AG08396 (cell line): Measurements from ENCODE around the gene GOLGA8H.
"Not testable (repeated sequence)": the region's sequence is repeated elsewhere in the genome, so short reads cannot be mapped to it uniquely, and the experiment has no call there.

Source experiments
- DNase-seq: peaks from one replicate; pipeline ENCODE4 v3.0.0; 2012; ENCODE audit warnings: low spot score, mixed read lengths

Gene GOLGA8H, protein sequence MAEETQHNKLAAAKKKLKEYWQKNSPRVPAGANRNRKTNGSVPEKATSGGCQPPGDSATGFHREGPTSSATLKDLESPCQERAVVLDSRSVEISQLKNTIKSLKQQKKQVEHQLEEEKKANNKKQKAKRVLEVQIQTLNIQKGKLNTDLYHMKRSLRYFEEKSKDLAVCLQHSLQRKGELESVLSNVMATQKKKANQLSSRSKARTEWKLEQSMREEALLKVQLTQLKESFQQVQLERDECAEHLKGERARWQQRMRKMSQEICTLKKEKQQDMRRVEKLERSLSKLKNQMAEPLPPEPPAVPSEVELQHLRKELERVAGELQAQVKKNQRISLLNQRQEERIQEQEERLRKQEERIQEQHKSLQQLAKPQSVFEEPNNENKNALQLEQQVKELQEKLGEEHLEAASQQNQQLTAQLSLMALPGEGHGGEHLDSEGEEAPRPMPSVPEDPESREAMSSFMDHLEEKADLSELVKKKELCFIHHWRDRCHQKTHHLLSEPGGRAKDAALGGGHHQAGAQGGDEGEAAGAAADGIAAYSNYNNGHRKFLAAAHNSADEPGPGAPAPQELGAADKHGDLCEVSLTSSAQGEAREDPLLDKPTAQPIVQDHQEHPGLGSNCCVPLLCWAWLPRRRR

DNA sequence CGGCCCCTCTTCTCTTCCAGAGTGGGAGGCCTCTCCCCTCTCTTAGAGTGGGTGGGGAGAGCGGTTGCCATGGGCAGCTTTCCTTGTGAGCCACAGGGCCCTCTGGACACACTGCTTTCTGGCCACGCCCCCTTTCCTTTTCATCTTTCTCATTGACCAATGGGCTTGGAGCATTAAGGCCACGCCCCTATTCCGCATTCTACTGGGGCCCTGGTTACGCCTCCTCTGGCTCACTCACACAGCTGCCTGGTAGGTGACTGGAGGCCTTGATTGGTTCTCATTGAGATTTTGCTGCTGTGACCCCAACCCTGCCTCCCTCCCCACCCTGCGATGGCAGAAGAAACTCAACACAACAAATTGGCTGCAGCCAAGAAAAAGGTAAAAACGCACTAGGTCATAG lies at the start of gene GOLGA8H:
Gene GOLGA8H (plus strand): TSS at position 233 of the 400 bp plus-strand sequence. CDS start 98 bp downstream, at position 331.
- not testable (repeated sequence) for DNase-seq

GRCh38 chr15:30566949-30567348 lies 36.9 kb upstream of the GOLGA8H start:
- not testable (repeated sequence) for DNase-seq

GRCh38 chr15:30573012-30573491 lies 30.8 kb upstream of the GOLGA8H start:
- not testable (repeated sequence) for DNase-seq

GRCh38 chr15:30579394-30579970 lies 24.3 kb upstream of the GOLGA8H start:
- DNase-seq: not testable (repeated sequence)

GRCh38 chr15:30580716-30581115 lies 23.1 kb upstream of the GOLGA8H start:
- not testable (repeated sequence) for DNase-seq

DNA sequence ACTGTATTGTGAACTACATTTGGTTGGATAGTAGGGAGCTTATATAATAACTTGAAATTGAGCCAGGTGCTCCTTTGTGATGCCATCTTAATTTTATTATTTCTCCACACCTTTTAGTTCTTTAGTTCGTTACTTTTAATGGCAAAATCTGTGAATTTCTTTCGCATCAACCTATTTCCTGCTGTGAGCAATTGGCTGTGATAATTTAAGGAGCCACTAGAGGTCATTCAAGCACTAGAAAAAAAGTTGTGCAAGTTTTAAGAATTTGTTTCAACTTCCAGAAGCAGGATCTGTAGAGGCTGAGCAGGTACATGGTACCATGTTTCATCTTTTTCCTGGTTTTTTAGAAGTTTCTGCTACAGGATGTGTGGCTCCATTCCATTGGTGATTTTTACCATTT lies 4.9 kb upstream of the GOLGA8H start:
- DNase-seq: not testable (repeated sequence)

DNA sequence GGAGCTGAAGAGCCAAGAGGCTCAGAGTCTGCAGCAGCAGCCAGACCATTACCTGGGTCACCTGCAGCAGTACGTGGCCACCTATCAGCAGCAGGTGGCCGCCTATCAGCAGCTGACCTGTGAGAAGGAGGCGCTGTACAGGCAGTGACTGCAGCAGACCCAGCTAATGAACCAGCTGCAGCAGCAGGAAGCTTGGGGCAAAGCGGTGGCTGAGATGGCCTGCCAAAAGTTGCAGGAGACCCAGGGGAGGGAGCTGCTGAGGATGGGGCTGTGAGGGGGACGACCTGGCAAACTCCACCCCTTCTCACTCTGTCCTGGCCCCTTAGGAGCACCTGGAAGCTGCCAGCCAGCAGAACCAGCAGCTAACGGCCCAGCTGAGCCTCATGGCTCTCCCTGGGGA lies 8.4 kb downstream of the GOLGA8H start:
- not testable (repeated sequence) for DNase-seq

DNA sequence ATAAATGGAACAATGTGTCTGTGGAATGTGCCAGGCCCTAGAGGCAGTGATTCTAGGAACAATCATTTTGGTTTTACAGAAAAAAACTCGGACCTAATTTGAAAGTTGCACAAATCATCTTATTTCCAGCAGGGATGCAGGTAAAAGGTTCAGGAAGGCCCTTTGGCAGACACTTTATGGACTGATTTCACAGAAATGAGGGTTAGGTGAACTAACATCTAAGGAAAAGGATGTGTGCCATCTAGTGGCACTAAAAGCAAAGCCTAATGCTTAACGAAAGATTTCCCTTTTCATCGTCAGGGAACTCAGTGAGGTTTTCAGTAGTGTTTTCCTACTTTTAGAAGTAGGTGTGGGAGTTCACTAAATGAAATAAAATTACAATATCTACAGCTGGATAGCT lies 17.5 kb downstream of the GOLGA8H start:
- not testable (repeated sequence) for DNase-seq

GRCh38 chr15:30625436-30626193 lies 21.8 kb downstream of the GOLGA8H start, which contains the start of gene ARHGAP11B:
TSS of gene ARHGAP11B (plus strand) at chr15:30626128.
- peak; percentile 82 for DNase-seq

DNA sequence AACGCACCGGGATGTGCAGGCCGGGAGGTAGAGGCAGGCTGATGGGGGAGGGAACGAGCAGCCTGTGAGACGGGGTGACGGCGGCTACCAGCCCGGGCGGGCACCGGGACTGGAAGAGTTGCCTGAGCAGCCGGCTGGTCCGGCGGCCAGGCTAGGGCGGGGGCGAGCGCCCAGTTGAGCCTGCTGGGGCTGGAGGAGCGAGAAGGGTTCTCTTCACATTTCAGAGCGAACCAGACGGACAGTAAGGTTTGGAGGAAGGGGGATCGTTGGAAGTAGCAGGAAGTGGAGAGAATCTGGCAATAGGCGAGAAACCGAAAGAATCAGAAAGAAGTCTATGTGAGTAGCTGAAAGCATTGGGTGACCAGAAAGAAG lies 22.4 kb downstream of the GOLGA8H start:
- not testable (repeated sequence) for DNase-seq

DNA sequence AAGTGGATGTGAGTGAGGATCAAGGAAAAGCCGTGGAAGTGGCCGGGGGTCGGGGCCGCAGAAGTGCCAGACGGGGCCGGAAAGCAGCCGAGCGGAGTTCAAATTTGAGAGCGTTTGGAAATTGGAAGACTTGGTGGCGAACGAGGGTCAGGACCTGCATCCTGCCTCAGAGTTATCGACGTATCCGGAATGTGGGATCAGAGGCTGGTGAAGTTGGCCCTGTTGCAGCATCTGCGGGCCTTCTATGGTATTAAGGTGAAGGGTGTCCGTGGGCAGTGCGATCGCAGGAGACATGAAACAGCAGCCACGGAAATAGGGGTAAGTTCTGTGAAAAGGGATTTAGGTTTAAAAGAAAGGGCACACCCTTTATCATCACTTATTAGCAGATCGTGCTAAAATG lies 22.8 kb downstream of the GOLGA8H start:
- DNase-seq: not testable (repeated sequence)

DNA sequence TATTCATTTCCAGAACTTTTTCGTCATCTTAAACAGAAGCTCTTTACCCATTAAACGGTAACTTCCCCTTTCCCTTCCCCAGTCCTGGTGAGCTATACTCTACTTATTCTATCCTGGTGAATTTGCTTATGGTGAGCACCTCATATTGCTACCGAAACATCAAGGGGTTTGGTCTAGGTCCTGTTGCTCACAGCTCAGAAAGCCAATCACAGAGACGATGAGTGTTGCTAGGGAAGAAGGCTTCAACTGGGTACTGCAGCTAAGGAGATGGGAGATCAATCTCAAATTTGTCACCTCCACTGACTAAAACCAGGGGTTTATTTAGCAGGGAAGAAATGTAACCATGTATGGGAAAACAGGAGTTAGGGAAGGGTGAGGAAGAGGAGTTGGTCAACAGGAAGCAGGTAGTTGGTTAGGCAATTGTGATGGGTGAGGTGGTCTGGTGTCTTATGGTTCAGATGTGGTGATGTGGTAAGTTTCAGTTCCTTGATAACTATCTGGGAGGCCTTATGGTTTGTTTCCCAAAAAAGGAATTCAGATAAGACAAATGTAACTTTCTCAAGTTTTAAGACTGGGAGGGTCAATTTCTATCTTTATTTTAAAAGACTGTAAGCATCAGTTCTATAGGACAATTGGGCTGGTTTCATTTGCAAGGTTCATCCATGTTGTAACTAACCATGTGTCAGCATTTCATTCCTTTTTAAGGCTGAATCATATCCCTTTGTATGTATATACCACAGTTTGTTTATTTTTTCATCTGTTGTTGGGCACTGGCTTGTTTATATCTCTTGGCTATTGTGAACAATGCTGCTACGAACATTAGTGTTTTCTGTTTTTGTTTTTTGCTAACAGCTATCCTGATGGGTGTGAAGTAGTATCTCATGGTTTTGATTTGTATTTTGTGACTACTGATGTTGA lies 46.4 kb downstream of the GOLGA8H start:
- DNase-seq: no peak

- DNase-seq: not testable (repeated sequence)
These were observed 57.3 kb downstream of the GOLGA8H start for GRCh38 chr15:30661154-30661553.
